Activated T-helper 1 cell treated with anti-CD3 and anti-CD28 coated beads, Interleukin-2, amount 50 U/mL, for 16 hours (primary cell): ENCODE data around the gene ANO6.
"Not testable (repeated sequence)": the region's sequence is repeated elsewhere in the genome, so short reads cannot be mapped to it uniquely, and the experiment has no call there.

ENCODE experiments used
- DNase-seq, 2 donors: peaks; one replicate each; pipeline ENCODE4 v3.0.0-alpha.2; 2020; ENCODE audit warnings: low read depth in 1 of 2, low spot score in 1 of 2

Gene ANO6

GRCh38 chr12:45215419-45216229 is at the start of gene ANO6:
TSS of gene ANO6 (plus strand) at chr12:45216095. CDS start at chr12:45216322, 227 bp downstream.
- DNase-seq = peak; percentile 53 to 65

- no peak for DNase-seq
Measured at GRCh38 chr12:45168976-45169375, 46.9 kb upstream of the ANO6 start.

- peak; percentile 58 to 72 for DNase-seq
Measured at GRCh38 chr12:45170456-45171042, 45.3 kb upstream of the ANO6 start.

- not testable (repeated sequence) for DNase-seq
Measured at GRCh38 chr12:45173293-45173692, 42.6 kb upstream of the ANO6 start.

GRCh38 chr12:45174595-45174994 is 41.3 kb upstream of the ANO6 start:
- DNase-seq = no peak

GRCh38 chr12:45178771-45179170 is 37.1 kb upstream of the ANO6 start:
- no peak for DNase-seq

- DNase-seq = no peak
Measured at GRCh38 chr12:45182511-45182910, 33.4 kb upstream of the ANO6 start.

GRCh38 chr12:45183246-45183645 is 32.6 kb upstream of the ANO6 start:
- DNase-seq = no peak

- DNase-seq = no peak
Measured at GRCh38 chr12:45184147-45184963, 31.5 kb upstream of the ANO6 start.

- DNase-seq = no peak
Measured at GRCh38 chr12:45186762-45187161, 29.1 kb upstream of the ANO6 start.

GRCh38 chr12:45189766-45190403 is 26.0 kb upstream of the ANO6 start:
- DNase-seq = no peak

- DNase-seq = no peak
Measured at GRCh38 chr12:45191239-45191638, 24.7 kb upstream of the ANO6 start.

- no peak for DNase-seq
Measured at GRCh38 chr12:45192707-45193106, 23.2 kb upstream of the ANO6 start.

- DNase-seq = no peak
Measured at GRCh38 chr12:45200491-45201043, 15.3 kb upstream of the ANO6 start.

GRCh38 chr12:45203767-45204166 is 12.1 kb upstream of the ANO6 start:
- no peak for DNase-seq

GRCh38 chr12:45204757-45205156 is 11.1 kb upstream of the ANO6 start:
- DNase-seq = no peak

GRCh38 chr12:45205165-45205825 is 10.6 kb upstream of the ANO6 start:
- no peak for DNase-seq

GRCh38 chr12:45208604-45209487 is 7.0 kb upstream of the ANO6 start:
- no peak for DNase-seq

GRCh38 chr12:45209784-45210183 is 6.1 kb upstream of the ANO6 start:
- DNase-seq = no peak

- no peak for DNase-seq
Measured at GRCh38 chr12:45212064-45212463, 3.8 kb upstream of the ANO6 start.
